ENCODE measurements around the gene SEPTIN12. TPM values are rescaled to one million over a fixed set of nuclear protein-coding genes. Genes with fewer than 3 reads are reported as not detected.

SEPTIN12 gene
- total and polyA plus RNA-seq, 2 of the 8 experiments (the other 6 are each of a cell fraction or from before 2014, with no cell fraction given): 0.24 TPM; not detected in 1

DNA sequence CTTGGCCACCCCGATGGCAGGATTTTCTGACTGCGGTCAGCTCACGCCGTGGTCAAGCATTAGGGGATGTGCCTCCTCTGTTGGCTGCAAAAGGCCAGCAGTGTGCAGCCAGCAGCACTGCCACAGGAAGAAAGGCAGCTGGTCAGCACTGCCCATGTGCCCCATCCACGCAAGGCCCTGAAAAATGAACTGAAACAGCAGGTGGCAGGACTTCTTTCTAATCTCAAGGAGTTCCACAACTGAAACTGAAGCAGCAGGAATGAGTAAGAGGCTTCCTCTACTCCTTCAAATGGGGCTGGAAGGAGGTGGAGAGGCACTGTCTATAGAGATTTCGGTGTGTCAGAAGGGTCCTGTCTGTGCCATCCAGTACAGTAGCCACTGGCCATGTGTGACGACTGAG is 24.4 kb downstream of the SEPTIN12 start:
- H2AK5ac ChIP-seq (ENCODE audit: low read depth, low read length): no peak overlapping the region
- no peak overlapping the region for H2BK5ac ChIP-seq (ENCODE audit: low read depth, low read length)
- H3K23ac ChIP-seq (ENCODE audit: insufficient read length): no peak overlapping the region
- H3K4ac ChIP-seq (replicated peaks; ENCODE audit: insufficient read length, low read depth, low read length): no peak overlapping the region
- H3K4me3 ChIP-seq (ENCODE audit: extremely low read depth in 1 of 4, insufficient read depth in 2 of 4, low read depth in 3 of 4, low read length in 4 of 4): no peak overlapping the region
- no peak overlapping the region for H2BK12ac ChIP-seq (ENCODE audit: low read depth, low read length)
- H2BK15ac ChIP-seq (ENCODE audit: low read length): no peak overlapping the region
- no peak overlapping the region for H2AFZ ChIP-seq (ENCODE audit: low read length)
- H3K27me3 ChIP-seq (replicated peaks in 1 of 4; ENCODE audit: control insufficient read depth in 3 of 4, extremely low read depth in 1 of 4, insufficient read depth in 3 of 4, low read length in 3 of 4): no peaks in the 10 kb centered on the region
- peaks cover 3 to 24% (median 19%) of the 10 kb centered on the region in 4 experiments; a peak in 7 of 8 replicates for H3K36me3 ChIP-seq (ENCODE audit: control insufficient read depth in 2 of 4, insufficient read depth in 4 of 4, low read length in 3 of 4)
- H3K9ac ChIP-seq (replicated peaks in 1 of 4; ENCODE audit: extremely low read depth in 1 of 4, low read depth in 3 of 4, low read length in 3 of 4): no peak overlapping the region
- FAIRE-seq: no peak
- peaks cover 0 to 3% (median 1%) of the 10 kb centered on the region in 4 experiments; a peak in 2 of 7 replicates for H3K4me1 ChIP-seq (replicated peaks in 1 of 4; ENCODE audit: control insufficient read depth in 3 of 4, insufficient read depth in 4 of 4, low read length in 3 of 4)
- no peak overlapping the region for H3K18ac ChIP-seq (ENCODE audit: extremely low read depth, low read length)
- H4K5ac ChIP-seq (ENCODE audit: insufficient read length, low read depth, low read length): no peak overlapping the region
- H3K9me3 ChIP-seq (ENCODE audit: insufficient read depth in 2 of 2, low read depth in 1 of 2, low read length in 1 of 2): no peaks in the 10 kb centered on the region
- CTCF ChIA-PET (ENCODE audit: partially characterized antibody): interaction anchor here (0.6 to 1.6 kb wide), 3 partner anchors 19 to 197 kb away, joined by 3 to 5 read pairs (median 4); no protein-coding TSS in a partner anchor
- DNase-seq (ENCODE audit: low read depth in 1 of 2, low spot score in 2 of 2): no peak
- H2BK20ac ChIP-seq (ENCODE audit: low read length): no peak overlapping the region
- H3K79me1 ChIP-seq (ENCODE audit: low read depth, low read length): peaks cover 5% of the 10 kb centered on the region; the same call in 1 of the 2 replicates
- H4K91ac ChIP-seq (replicated peaks; ENCODE audit: insufficient read length, low read length): no peak overlapping the region
- POLR2A ChIA-PET (ENCODE audit: partially characterized antibody): interaction anchor here (1.3 to 1.7 kb wide), 2 partner anchors 17 to 41 kb away, joined by 4 to 5 read pairs; no protein-coding TSS in a partner anchor
- H3K23me2 ChIP-seq (ENCODE audit: low read depth, low read length): peaks cover 10% of the 10 kb centered on the region
- H3K14ac ChIP-seq (ENCODE audit: insufficient read length): no peak overlapping the region
- 92% methylated on average over 6 of the region's 7 CpGs; no CpG with 5 or more reads in 1 of the 2 experiments for WGBS, 2 experiments (ENCODE audit: extremely low coverage in 1 of 2, insufficient coverage in 1 of 2, insufficient read length in 1 of 2, insufficient replicate concordance in 2 of 2, low coverage in 1 of 2, low lambda C conversion rate in 2 of 2, missing lambda C conversion rate in 1 of 2)
- H2BK120ac ChIP-seq (replicated peaks; ENCODE audit: low read depth, low read length): no peak overlapping the region
- H3K4me2 ChIP-seq (ENCODE audit: insufficient read depth in 1 of 2, low read depth in 2 of 2, low read length in 2 of 2): no peak overlapping the region
- no peak overlapping the region for H3K56ac ChIP-seq (replicated peaks; ENCODE audit: insufficient read length, low read depth, low read length)
- 0 out of 2 replicates have a peak overlapping the region, but pooled peaks have one; percentile 68 for H4K8ac ChIP-seq (ENCODE audit: extremely low read depth, insufficient read depth, low read length)
- peaks cover 7 to 9% of the 10 kb centered on the region in 2 experiments for H4K20me1 ChIP-seq (replicated peaks in 1 of 2; ENCODE audit: control insufficient read depth in 1 of 2, insufficient read depth in 2 of 2, low read length in 2 of 2)
- H3K27ac ChIP-seq (ENCODE audit: low read depth, low read length): no peak overlapping the region
- peaks cover 0 to 15% of the 10 kb centered on the region in 2 experiments; a peak in 2 of 4 replicates for H3K79me2 ChIP-seq (ENCODE audit: control insufficient read depth in 1 of 2, insufficient read depth in 2 of 2, low read length in 2 of 2)
- TF ChIP-seq SP2 (IDR thresholded peaks at IDR 0.05; ENCODE audit: low read length) (no peak), RAD21 (IDR thresholded peaks at IDR 0.05 in 1 of 2, conservative IDR thresholded peaks at IDR 0.05 in 1 of 2; ENCODE audit: low read depth in 2 of 2, low read length in 2 of 2) (no peak), NANOG (IDR thresholded peaks at IDR 0.05; ENCODE audit: insufficient read depth, low read depth, low read length, poor library complexity, severe bottlenecking) (no peak), POU5F1 (IDR thresholded peaks at IDR 0.05; ENCODE audit: low read depth, low read length) (no peak), RXRA (IDR thresholded peaks at IDR 0.05; ENCODE audit: insufficient read depth, low read depth, low read length) (no peak), TEAD4 (IDR thresholded peaks at IDR 0.05; ENCODE audit: low read depth, low read length) (no peak), EP300 (IDR thresholded peaks at IDR 0.05; ENCODE audit: borderline replicate concordance in 1 of 2, low read depth in 2 of 2, low read length in 2 of 2) (no peak), RNF2 (IDR thresholded peaks at IDR 0.05; ENCODE audit: borderline replicate concordance, low read depth, low read length, missing control alignments, poor library complexity, severe bottlenecking) (no peak), CEBPB (IDR thresholded peaks at IDR 0.05; ENCODE audit: low read depth, low read length) (no peak), USF2 (IDR thresholded peaks at IDR 0.05; ENCODE audit: low read length) (no peak), GABPA (IDR thresholded peaks at IDR 0.05; ENCODE audit: borderline replicate concordance, insufficient read depth, low read length) (no peak)

All from H1 (cell line).